Lung (tissue), 16 donors: ENCODE measurements around the gene WNT10A. TPM values are rescaled to one million over a fixed set of nuclear protein-coding genes. Genes with fewer than 3 reads are reported as not detected.

Source experiments
- ATAC-seq: fragments of 200-7000 bp; cut with Tn5 transposase; one replicate; pipeline ENCODE4 v1.9.1; 2020; ENCODE audit warnings: moderate number of reproducible peaks; ENCODE audit not compliant: insufficient read depth, low FRiP score
- DNase-seq, 3 donors: peaks; one replicate each; pipeline ENCODE4 v3.0.0-alpha.2; 2013 to 2017
- H3K27ac ChIP-seq, 2 donors: one replicate each; pipeline ENCODE4 v1.5.1; 2013; ENCODE audit warnings: mild to moderate bottlenecking in 2 of 2, moderate library complexity in 2 of 2, control low read depth in 1 of 2, inconsistent platforms in 1 of 2, low read depth in 1 of 2, low read length in 1 of 2
- H3K27me3 ChIP-seq, 3 donors: one replicate each; pipeline ENCODE4 v1.5.1; 2013; ENCODE audit warnings: low read length in 2 of 3; ENCODE audit not compliant: control insufficient read depth in 3 of 3, insufficient read depth in 3 of 3
- H3K36me3 ChIP-seq, 4 donors: one replicate each; pipeline ENCODE4 v1.5.1; 2013; ENCODE audit warnings: low read length in 4 of 4, mild to moderate bottlenecking in 1 of 4, moderate library complexity in 1 of 4; ENCODE audit not compliant: control insufficient read depth in 4 of 4, insufficient read depth in 4 of 4
- H3K4me1 ChIP-seq, 5 donors: one replicate each; pipeline ENCODE4 v1.5.1; 2013; ENCODE audit warnings: low read length in 5 of 5, mild to moderate bottlenecking in 2 of 5, moderate library complexity in 1 of 5; ENCODE audit not compliant: control insufficient read depth in 5 of 5, insufficient read depth in 5 of 5
- H3K4me3 ChIP-seq: one replicate; pipeline ENCODE4 v1.5.1; 2013; ENCODE audit warnings: mild to moderate bottlenecking, control low read depth, moderate library complexity
- H3K9ac ChIP-seq, 2 donors: one replicate each; pipeline ENCODE4 v1.5.1; 2013; ENCODE audit warnings: low read length in 2 of 2, control low read depth in 1 of 2; ENCODE audit not compliant: insufficient read depth in 1 of 2
- H3K9me3 ChIP-seq, 4 donors: one replicate each; pipeline ENCODE4 v1.5.1; 2013; ENCODE audit warnings: low read length in 3 of 4, mild to moderate bottlenecking in 1 of 4, moderate library complexity in 1 of 4; ENCODE audit not compliant: control insufficient read depth in 4 of 4, insufficient read depth in 3 of 4
- CTCF ChIP-seq: IDR thresholded peaks from 2 replicates; pipeline ENCODE4 v1.5.1; 2012; ENCODE audit warnings: mild to moderate bottlenecking; ENCODE audit errors: control extremely low read depth, extremely low read depth
- WGBS, 2 donors: extraction: QIAGEN DNeasy Blood & Tissue Kit; methylation state at CpG; one replicate each; pipeline ENCODE4 v1.1.7; 2013; 5-methylcytosine and 5-hydroxymethylcytosine counted together
- long read RNA-seq, 5 donors: transcript quantifications; one replicate each; lab custom pipeline, GENCODE V29; 2026
- polyA plus RNA-seq, 2 donors: library from polyadenylated mRNA; stranded (reverse); fragments of 200-250 nt; gene quantifications; one replicate each; pipeline ENCODE4 v1.2.1, GENCODE V29; 2013
- total RNA-seq, 2 donors: library from RNA; depleted of rRNA in 1 of 2; stranded (reverse); fragments of >200 nt in 1 of 2; gene quantifications; one replicate each; pipeline ENCODE4 v1.2.1, GENCODE V29; 2014 to 2021
- donor health status: control.
- donor health status: control.
- donor health status: Bipolar disorder and iron deficiency.
- donor health status: healthy.
- donor health status: DM: yes; HTN: yes; CAD: no.

The WNT10A gene
- under 1 TPM; 0.65 to 0.77 TPM for total RNA-seq
- under 1 TPM; 0.17 to 0.43 TPM for polyA plus RNA-seq
- long read RNA-seq, donor 1, result 0 reads
- long read RNA-seq, donor 2, result 0 reads
- long read RNA-seq, donor 3, result 0 reads
- long read RNA-seq, donor 4, result 0 reads
- long read RNA-seq, donor 5, result 0 reads

GRCh38 chr2:218880102-218880858 is at the start of gene WNT10A:
Gene WNT10A (plus strand): TSS chr2:218880852. CDS start chr2:218880996, 144 bp downstream.
- WGBS, 2 donors, result 1 to 2% methylated on average over 45 to 58 of the region's 58 CpGs
- H3K4me1 ChIP-seq, result peaks cover 0 to 16% (median 0%) of the 10 kb centered on the region in 5 donors
- no peak within 1 kb of the TSS for H3K9ac ChIP-seq
- DNase-seq (no peak), ATAC-seq (no peak)
- no peak for TF ChIP-seq CTCF
- no peaks in the 10 kb centered on the region for H3K9me3 ChIP-seq
- no peak within 1 kb of the TSS for H3K27ac ChIP-seq
- H3K36me3 ChIP-seq, result no peaks in the 10 kb centered on the region
- no peak within 1 kb of the TSS for H3K4me3 ChIP-seq
- peaks cover 10 to 80% (median 54%) of the 10 kb centered on the region in 3 donors for H3K27me3 ChIP-seq

- no peak for ATAC-seq
- H3K27me3 ChIP-seq, result peaks cover 0 to 5% (median 5%) of the 10 kb centered on the region in 3 donors
- TF ChIP-seq CTCF, result no peak
- 82 to 87% methylated on average over 18 of the region's 18 CpGs for WGBS, 2 donors
- peaks cover 0 to 7% (median 0%) of the 10 kb centered on the region in 5 donors for H3K4me1 ChIP-seq
- H3K36me3 ChIP-seq, result no peaks in the 10 kb centered on the region
- no peak within 1 kb of the TSS for H3K27ac ChIP-seq
- H3K9me3 ChIP-seq, result no peaks in the 10 kb centered on the region
- no peak for DNase-seq
- H3K9ac ChIP-seq, result no peak within 1 kb of the TSS
- no peak within 1 kb of the TSS for H3K4me3 ChIP-seq
Observed at GRCh38 chr2:218831378-218831990, 49.2 kb upstream of the WNT10A start, which contains the start of gene PRKAG3. Gene PRKAG3 (minus strand): TSS chr2:218831803.

- no peak for DNase-seq
- H3K4me1 ChIP-seq, result peaks cover 0 to 7% (median 0%) of the 10 kb centered on the region in 5 donors
- no peak overlapping the region for H3K9ac ChIP-seq
- H3K27me3 ChIP-seq, result peaks cover 0 to 5% (median 5%) of the 10 kb centered on the region in 3 donors
- H3K9me3 ChIP-seq, result peaks cover 0 to 1% (median 0%) of the 10 kb centered on the region in 4 donors
- no peak for TF ChIP-seq CTCF
- H3K27ac ChIP-seq, result no peak overlapping the region
- WGBS, 2 donors, result 82 to 92% methylated on average over 3 of the region's 3 CpGs
- ATAC-seq, result no peak
- H3K36me3 ChIP-seq, result no peaks in the 10 kb centered on the region
- H3K4me3 ChIP-seq, result no peak overlapping the region
Observed at GRCh38 chr2:218832081-218832480, 48.6 kb upstream of the WNT10A start.
